Stimulated activated memory B cell treated with anti-CD40 and anti-IgM and Interleukin-4, amounts not matched to agents 10 μg/mL and 1 μg/mL and 100 μg/mL, for 72 hours (primary cell): ENCODE results near the gene HS3ST4.
"Not testable (repeated sequence)": the region's sequence is repeated elsewhere in the genome, so short reads cannot be mapped to it uniquely, and the experiment has no call there.

Experiments used
- ATAC-seq: fragments of 150-1000 bp; cut with Tn5 transposase; 2 replicates; pipeline ENCODE4 v1.10.0; 2021
- H3K27ac Mint-ChIP-seq: one replicate; pipeline ENCODE4 v1.8.0; 2022; ENCODE audit warnings: mild to moderate bottlenecking, mixed read lengths
- H3K27me3 Mint-ChIP-seq: one replicate; pipeline ENCODE4 v1.8.0; 2022; ENCODE audit warnings: mixed read lengths
- H3K36me3 Mint-ChIP-seq: one replicate; pipeline ENCODE4 v1.8.0; 2022; ENCODE audit warnings: mixed read lengths
- H3K4me1 Mint-ChIP-seq: one replicate; pipeline ENCODE4 v1.8.0; 2022; ENCODE audit warnings: mixed read lengths
- H3K4me3 Mint-ChIP-seq: one replicate; pipeline ENCODE4 v1.8.0; 2022; ENCODE audit warnings: mild to moderate bottlenecking, moderate library complexity, mixed read lengths
- H3K9me3 Mint-ChIP-seq: one replicate; pipeline ENCODE4 v1.8.0; 2022; ENCODE audit warnings: mixed read lengths

HS3ST4 gene

GRCh38 chr16:26016989-26017388 lies 325.2 kb downstream of the HS3ST4 start:
- Mint-ChIP-seq H3K27me3 (no peaks in the 10 kb centered on the region), H3K4me1 (no peaks in the 10 kb centered on the region), H3K36me3 (no peaks in the 10 kb centered on the region), H3K27ac (no peak overlapping the region), H3K9me3 (peaks cover 17% of the 10 kb centered on the region), H3K4me3 (no peak overlapping the region)
- no peak for ATAC-seq

GRCh38 chr16:26019381-26020242 lies 327.9 kb downstream of the HS3ST4 start:
- no peak overlapping the region for H3K27ac Mint-ChIP-seq
- peaks cover 11% of the 10 kb centered on the region for H3K9me3 Mint-ChIP-seq
- H3K4me1 Mint-ChIP-seq = no peaks in the 10 kb centered on the region
- ATAC-seq = no peak
- H3K4me3 Mint-ChIP-seq = no peak overlapping the region
- no peaks in the 10 kb centered on the region for H3K27me3 Mint-ChIP-seq
- H3K36me3 Mint-ChIP-seq = no peaks in the 10 kb centered on the region

- no peak overlapping the region for H3K27ac Mint-ChIP-seq
- no peak overlapping the region for H3K4me3 Mint-ChIP-seq
- no peaks in the 10 kb centered on the region for H3K36me3 Mint-ChIP-seq
- ATAC-seq = no peak
- no peaks in the 10 kb centered on the region for H3K27me3 Mint-ChIP-seq
- H3K9me3 Mint-ChIP-seq = peaks cover 2% of the 10 kb centered on the region
- no peaks in the 10 kb centered on the region for H3K4me1 Mint-ChIP-seq
Measured at GRCh38 chr16:26026709-26027450, 335.1 kb downstream of the HS3ST4 start.

GRCh38 chr16:26031286-26031685 lies 339.5 kb downstream of the HS3ST4 start:
- no peaks in the 10 kb centered on the region for H3K4me1 Mint-ChIP-seq

GRCh38 chr16:26032661-26033060 lies 340.9 kb downstream of the HS3ST4 start:
- H3K9me3 Mint-ChIP-seq, H3K27ac Mint-ChIP-seq, H3K36me3 Mint-ChIP-seq, H3K4me3 Mint-ChIP-seq, H3K27me3 Mint-ChIP-seq, H3K4me1 Mint-ChIP-seq, ATAC-seq: not testable (repeated sequence)

More at GRCh38 chr16:26031286-26031685, 339.5 kb downstream of the HS3ST4 start:
- no peak overlapping the region for H3K27ac Mint-ChIP-seq
- ATAC-seq = no peak
- no peaks in the 10 kb centered on the region for H3K36me3 Mint-ChIP-seq
- H3K27me3 Mint-ChIP-seq = no peaks in the 10 kb centered on the region
- H3K9me3 Mint-ChIP-seq = peaks cover 2% of the 10 kb centered on the region
- H3K4me3 Mint-ChIP-seq = no peak overlapping the region

GRCh38 chr16:26041952-26042668 lies 350.4 kb downstream of the HS3ST4 start:
- Mint-ChIP-seq H3K27me3 (no peaks in the 10 kb centered on the region), H3K4me1 (no peaks in the 10 kb centered on the region), H3K27ac (no peak overlapping the region), H3K4me3 (no peak overlapping the region), H3K9me3 (peaks cover 4% of the 10 kb centered on the region), H3K36me3 (no peaks in the 10 kb centered on the region)
- ATAC-seq = no peak

GRCh38 chr16:26050472-26050871 lies 358.7 kb downstream of the HS3ST4 start:
- no peak for ATAC-seq
- H3K36me3 Mint-ChIP-seq = no peaks in the 10 kb centered on the region
- peaks cover 9% of the 10 kb centered on the region for H3K9me3 Mint-ChIP-seq
- H3K4me1 Mint-ChIP-seq = no peaks in the 10 kb centered on the region
- no peaks in the 10 kb centered on the region for H3K27me3 Mint-ChIP-seq
- no peak overlapping the region for H3K4me3 Mint-ChIP-seq
- no peak overlapping the region for H3K27ac Mint-ChIP-seq

GRCh38 chr16:26051063-26051462 lies 359.3 kb downstream of the HS3ST4 start:
- no peaks in the 10 kb centered on the region for H3K4me1 Mint-ChIP-seq
- no peak overlapping the region for H3K27ac Mint-ChIP-seq
- no peak overlapping the region for H3K4me3 Mint-ChIP-seq
- H3K9me3 Mint-ChIP-seq = peaks cover 9% of the 10 kb centered on the region
- no peak for ATAC-seq
- no peaks in the 10 kb centered on the region for H3K36me3 Mint-ChIP-seq
- H3K27me3 Mint-ChIP-seq = no peaks in the 10 kb centered on the region

GRCh38 chr16:26053889-26054288 lies 362.1 kb downstream of the HS3ST4 start:
- Mint-ChIP-seq H3K9me3 (peaks cover 9% of the 10 kb centered on the region), H3K36me3 (no peaks in the 10 kb centered on the region), H3K27ac (no peak overlapping the region), H3K4me3 (no peak overlapping the region), H3K4me1 (no peaks in the 10 kb centered on the region), H3K27me3 (no peaks in the 10 kb centered on the region)
- ATAC-seq = no peak

- Mint-ChIP-seq H3K36me3 (no peaks in the 10 kb centered on the region), H3K4me1 (no peaks in the 10 kb centered on the region), H3K9me3 (peaks cover 13% of the 10 kb centered on the region), H3K27ac (no peak overlapping the region), H3K27me3 (no peaks in the 10 kb centered on the region), H3K4me3 (no peak overlapping the region)
- ATAC-seq = no peak
Measured at GRCh38 chr16:26058326-26058725, 366.6 kb downstream of the HS3ST4 start.

GRCh38 chr16:26070302-26071100 lies 378.7 kb downstream of the HS3ST4 start:
- H3K4me3 Mint-ChIP-seq = no peak overlapping the region
- ATAC-seq = no peak
- peaks cover 9% of the 10 kb centered on the region for H3K9me3 Mint-ChIP-seq
- no peaks in the 10 kb centered on the region for H3K36me3 Mint-ChIP-seq
- H3K27ac Mint-ChIP-seq = no peak overlapping the region
- no peaks in the 10 kb centered on the region for H3K27me3 Mint-ChIP-seq
- no peaks in the 10 kb centered on the region for H3K4me1 Mint-ChIP-seq

GRCh38 chr16:26071101-26071866 lies 379.5 kb downstream of the HS3ST4 start:
- Mint-ChIP-seq H3K36me3 (no peaks in the 10 kb centered on the region), H3K4me3 (no peak overlapping the region), H3K4me1 (no peaks in the 10 kb centered on the region), H3K27ac (no peak overlapping the region), H3K27me3 (no peaks in the 10 kb centered on the region), H3K9me3 (peaks cover 9% of the 10 kb centered on the region)
- ATAC-seq = no peak

GRCh38 chr16:26078716-26079355 lies 387.1 kb downstream of the HS3ST4 start:
- Mint-ChIP-seq H3K36me3 (no peaks in the 10 kb centered on the region), H3K9me3 (no peaks in the 10 kb centered on the region), H3K4me1 (no peaks in the 10 kb centered on the region), H3K27ac (no peak overlapping the region), H3K27me3 (no peaks in the 10 kb centered on the region), H3K4me3 (no peak overlapping the region)
- no peak for ATAC-seq

GRCh38 chr16:26087091-26087490 lies 395.3 kb downstream of the HS3ST4 start:
- Mint-ChIP-seq H3K27me3 (no peaks in the 10 kb centered on the region), H3K27ac (no peak overlapping the region), H3K4me3 (no peak overlapping the region), H3K36me3 (no peaks in the 10 kb centered on the region), H3K9me3 (no peaks in the 10 kb centered on the region), H3K4me1 (no peaks in the 10 kb centered on the region)
- no peak for ATAC-seq
